DOHH2 (cell line): ENCODE results near the gene SEMG1.

Experiments
- CTCF ChIP-seq: fragments of 200-600 bp; sonication (generic); IDR thresholded peaks from one replicate; pipeline ENCODE4 v1.5.1; 2014; ENCODE audit warnings: antibody characterized with exemption, mild to moderate bottlenecking, low read depth, low read length; ENCODE audit not compliant: poor library complexity, severe bottlenecking
- EZH2phosphoT487 ChIP-seq: fragments of 200-600 bp; sonication (generic); IDR thresholded peaks from 2 replicates; pipeline ENCODE4 v1.6.1; 2017; ENCODE audit warnings: borderline replicate concordance, mild to moderate bottlenecking, antibody characterized with exemption, low read length, moderate library complexity, mixed read lengths

- TF ChIP-seq CTCF (no peak), EZH2phosphoT487 (no peak)
These were observed 11.3 kb downstream of the SEMG1 start for GRCh38 chr20:45218124-45218523.
